NCI-H2171 (cell line): Measurements from ENCODE around the gene ZNF723.
"Not testable (repeated sequence)": the region's sequence is repeated elsewhere in the genome, so short reads cannot be mapped to it uniquely, and the experiment has no call there.

Experiments used
- DNase-seq: peaks from one replicate; lab custom pipeline; 2025; lab: John Stamatoyannopoulos, UW

Gene ZNF723

DNA sequence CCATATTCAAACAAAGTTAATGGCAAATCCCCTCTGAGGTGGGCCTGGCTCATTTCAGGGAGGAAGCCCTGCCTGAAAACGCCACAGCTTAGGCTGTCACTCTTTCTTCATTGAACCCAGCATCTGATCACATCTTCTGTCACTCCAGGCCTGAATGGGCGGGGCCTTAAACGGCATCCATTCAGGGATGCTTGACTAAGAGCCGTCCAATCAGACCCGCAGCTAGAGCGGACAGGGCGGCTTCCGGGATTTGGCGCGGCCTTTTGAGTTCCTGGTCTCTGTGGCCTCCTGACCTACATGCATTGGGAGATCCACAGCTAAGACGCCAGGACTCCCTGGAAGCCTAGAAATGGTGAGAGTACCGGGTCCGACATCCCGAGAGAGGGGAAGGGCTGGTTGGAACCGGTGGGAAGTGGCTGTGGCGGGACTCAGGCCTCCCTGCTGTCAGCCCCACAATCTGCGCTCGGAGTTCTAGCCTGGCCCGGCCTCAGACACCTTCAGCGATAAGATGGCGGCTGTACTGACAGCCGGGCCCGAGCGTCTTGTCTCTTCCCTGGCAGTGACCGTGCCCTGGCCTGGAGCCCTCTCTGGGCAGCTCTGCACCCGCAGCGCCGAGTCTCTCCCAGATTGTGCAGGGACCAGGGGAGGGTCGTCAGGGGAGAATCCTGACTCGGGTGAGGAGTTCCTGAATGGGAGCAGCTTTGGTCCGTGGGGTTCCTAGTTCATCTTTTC is at the start of gene ZNF723:
Gene ZNF723, plus strand, starts transcription at position 261 of the 732 bp plus-strand sequence. Its CDS starts 89 bp downstream, at position 350.
- no peak for DNase-seq

DNA sequence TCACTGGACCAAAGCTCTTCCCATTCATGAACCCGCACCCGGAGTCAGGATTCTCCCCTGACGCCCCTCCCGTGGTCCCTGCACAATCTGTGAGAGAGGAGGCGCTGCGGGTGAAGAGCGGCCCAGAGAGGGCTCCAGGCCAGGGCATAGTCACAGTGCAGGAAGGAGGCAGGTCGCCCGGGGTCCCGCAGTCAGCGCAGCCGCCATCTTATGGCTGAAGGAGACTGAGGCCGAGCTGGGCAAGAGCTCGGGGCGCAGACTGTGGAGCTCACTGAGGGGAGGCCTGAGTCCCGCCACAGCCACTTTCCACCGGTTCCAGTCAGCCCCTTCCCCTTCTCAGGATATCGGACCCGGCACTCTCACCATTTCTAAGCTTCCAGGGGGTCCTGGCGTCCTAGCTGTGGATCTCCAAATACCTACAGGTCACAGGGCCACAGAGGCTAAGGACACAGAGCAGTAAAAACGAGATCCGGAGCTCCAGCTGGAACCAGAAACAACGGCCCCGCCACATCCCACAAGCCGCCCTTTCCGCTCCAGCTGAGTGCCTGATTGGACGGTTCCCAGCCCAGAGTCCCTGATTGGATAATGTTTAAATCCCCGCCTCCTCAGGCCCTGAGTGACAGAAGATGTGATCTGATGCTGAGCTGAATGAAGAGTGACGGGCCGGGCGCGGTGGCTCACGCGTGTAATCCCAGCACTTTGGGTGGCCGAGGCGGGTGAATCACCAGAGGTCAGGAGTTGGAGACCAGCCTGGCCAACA is 48.3 kb upstream of the ZNF723 start, which contains the start of gene ZNF99:
Gene ZNF99, minus strand, starts transcription at position 501 of the 760 bp plus-strand sequence. Its CDS starts 135 bp downstream, at position 366.
- DNase-seq: no peak

- DNase-seq: not testable (repeated sequence)
Measured at GRCh38 chr19:22792863-22793262, 39.2 kb upstream of the ZNF723 start.

DNA sequence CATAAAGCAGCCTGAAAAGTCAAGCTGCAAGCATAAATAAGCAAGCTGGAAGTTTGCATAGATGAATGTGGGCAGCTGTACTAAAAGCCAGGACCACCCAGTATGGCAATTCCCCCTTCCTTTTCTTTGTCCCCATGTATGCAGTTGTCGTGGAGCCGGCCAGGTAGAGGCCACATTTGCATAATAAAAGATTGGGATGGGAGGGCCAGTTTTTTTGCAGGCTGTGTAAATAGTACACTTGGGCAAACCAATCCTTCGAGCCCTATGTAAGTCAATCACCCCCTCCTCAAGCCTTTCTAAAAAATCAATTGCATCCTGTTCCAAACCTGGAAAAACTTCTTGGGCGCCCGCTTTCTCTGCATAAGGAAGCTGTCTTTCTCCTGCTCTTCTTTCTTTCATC is 35.1 kb upstream of the ZNF723 start:
- no peak for DNase-seq

DNA sequence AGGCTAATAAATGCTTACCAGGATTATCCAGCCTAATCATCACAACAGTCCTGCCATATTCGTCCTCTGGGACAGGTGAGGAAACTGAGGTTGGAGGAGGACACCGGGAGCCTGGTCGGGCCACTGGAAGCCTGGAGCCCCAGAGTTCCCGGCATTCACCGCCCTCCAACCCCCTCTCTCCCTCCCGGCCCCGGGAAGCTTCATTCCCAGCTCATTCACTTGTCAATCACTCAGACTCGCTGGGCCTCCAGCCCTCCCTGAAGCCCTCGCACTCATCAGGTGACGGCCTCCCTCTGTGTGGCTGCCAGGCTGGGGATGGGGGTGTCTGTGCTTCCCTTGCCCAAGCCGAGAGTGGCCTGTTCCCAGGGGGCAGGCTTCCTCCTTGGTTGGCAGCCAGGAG is 25.7 kb upstream of the ZNF723 start:
- no peak for DNase-seq

GRCh38 chr19:22807061-22807835 is 24.8 kb upstream of the ZNF723 start:
- no peak for DNase-seq

GRCh38 chr19:22814124-22814523 is 18.0 kb upstream of the ZNF723 start:
- no peak for DNase-seq

DNA sequence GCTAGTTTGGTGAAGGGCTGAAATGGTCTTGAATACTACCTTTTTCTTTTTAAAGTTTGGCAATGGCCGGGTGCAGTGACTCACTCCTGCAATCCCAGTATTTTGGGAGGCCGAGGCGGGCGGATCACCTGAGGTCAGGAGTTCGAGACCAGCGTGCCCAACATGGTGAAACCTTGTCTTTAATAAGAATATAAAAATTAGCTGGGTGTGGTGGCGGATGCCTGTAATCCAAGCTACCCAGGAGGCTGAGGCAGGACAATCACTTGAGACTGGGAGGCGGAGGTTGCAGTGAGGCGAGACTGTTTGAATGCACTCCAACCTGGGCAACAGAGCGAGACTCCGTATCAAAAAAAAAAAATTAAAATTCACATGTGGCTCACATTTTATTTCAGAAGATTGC is 880 bp upstream of the ZNF723 start:
- DNase-seq: no peak

GRCh38 chr19:22857713-22858320 is 25.7 kb downstream of the ZNF723 start:
- not testable (repeated sequence) for DNase-seq

GRCh38 chr19:22882797-22883196 is 50.7 kb downstream of the ZNF723 start:
- no peak for DNase-seq

- DNase-seq: no peak
Measured at GRCh38 chr19:22893855-22894270, 61.8 kb downstream of the ZNF723 start.

GRCh38 chr19:22901431-22902130 is 69.5 kb downstream of the ZNF723 start:
- no peak for DNase-seq
